ENCODE measurements around the gene CPEB1.

Gene CPEB1

DNA sequence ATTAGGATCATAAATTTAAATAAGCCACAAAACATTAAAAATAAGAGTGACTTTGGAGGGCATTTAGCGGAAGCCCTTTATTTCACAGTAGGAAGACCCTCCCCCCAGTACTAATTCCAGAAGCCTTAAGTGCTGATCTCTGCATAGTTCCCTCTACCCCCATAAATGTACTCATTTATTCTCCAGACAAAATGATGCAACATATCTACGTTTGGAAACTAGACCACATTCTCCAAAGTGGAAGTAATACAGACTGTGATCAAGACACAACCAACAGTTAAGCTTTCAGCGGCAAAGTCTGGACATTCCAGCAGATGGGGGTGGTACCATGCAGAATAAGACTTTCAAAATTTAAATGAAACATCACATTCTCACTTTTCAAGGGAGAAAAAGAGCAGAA lies 62.1 kb downstream of the CPEB1 start:
- no peak for DNase-seq

DNA sequence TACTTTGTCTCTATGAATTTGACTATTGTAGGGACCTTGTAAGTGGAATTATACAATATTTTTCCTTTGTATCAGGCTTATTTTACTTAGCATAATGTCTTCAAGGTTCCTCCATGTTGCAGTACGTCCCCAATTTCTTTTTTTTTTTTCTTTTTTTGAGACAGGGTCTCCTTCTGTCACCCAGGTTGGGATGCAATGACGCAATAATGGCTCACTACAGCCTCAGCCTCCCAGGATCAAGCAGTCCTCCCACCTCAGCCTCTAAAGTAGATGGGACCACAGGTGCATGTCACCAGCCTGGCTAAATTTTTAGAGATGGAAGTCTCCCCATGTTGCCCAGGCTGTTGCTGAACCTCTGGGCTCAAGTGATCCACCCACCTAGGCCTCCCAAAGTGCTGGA lies 66.5 kb downstream of the CPEB1 start:
- no peak for DNase-seq

DNA sequence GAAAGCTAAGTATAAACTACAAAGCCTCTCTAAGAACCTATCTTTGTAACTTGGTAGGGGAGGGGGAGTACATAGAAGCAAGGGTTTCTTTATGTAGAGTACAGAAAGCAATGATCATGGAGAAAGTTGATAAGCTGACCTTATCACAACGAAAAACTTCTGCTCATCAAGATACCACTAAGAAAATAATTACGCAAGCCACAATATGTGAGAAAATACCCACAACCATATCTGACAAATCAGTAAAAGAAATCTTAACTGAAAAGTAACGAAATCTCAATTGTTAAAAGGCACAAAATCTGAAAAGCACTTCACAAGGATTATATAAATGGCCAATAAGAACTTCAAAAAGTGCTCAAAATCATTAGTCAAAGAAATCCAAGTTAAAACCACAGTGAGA lies 71.8 kb downstream of the CPEB1 start:
- no peak for DNase-seq

DNA sequence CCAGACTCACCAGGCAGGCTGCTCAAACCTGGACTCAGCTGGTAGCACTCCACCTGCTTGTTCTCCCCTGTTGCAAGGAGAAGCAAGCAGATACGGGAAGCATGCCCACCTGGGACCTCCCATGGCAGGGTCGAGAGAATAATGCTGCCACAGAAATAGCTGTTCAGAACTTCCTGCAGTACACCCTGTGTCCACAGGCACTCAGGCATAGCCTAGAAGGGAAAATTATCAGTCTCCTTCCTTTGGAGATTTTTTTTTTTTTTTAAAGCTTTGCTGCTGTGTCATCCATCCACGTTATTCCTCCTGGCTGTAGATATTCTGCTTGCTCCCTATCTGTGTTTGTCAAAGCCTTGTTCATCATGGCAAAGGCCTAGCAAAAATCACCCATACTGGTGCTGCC lies 74.2 kb downstream of the CPEB1 start:
- no peak for DNase-seq

DNA sequence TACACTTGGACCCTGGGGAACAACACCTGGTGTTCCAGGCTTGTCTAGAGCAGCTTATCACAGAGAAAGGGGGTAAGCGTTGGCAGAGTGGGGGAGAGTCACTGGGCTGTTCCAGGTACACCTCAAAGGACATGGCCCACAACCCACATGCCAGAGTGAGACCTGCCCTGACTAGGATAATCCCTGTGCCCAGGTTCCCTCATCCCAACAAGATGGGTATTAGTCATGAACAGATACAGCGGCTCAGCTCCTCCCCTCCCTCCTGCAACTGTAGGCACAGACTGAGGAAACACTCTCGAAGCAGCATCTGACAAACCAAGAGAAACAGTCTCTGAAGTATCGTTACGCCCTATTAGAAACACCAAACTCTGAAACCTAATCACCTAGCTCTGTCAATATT lies 74.9 kb downstream of the CPEB1 start:
- DNase-seq: no peak

DNA sequence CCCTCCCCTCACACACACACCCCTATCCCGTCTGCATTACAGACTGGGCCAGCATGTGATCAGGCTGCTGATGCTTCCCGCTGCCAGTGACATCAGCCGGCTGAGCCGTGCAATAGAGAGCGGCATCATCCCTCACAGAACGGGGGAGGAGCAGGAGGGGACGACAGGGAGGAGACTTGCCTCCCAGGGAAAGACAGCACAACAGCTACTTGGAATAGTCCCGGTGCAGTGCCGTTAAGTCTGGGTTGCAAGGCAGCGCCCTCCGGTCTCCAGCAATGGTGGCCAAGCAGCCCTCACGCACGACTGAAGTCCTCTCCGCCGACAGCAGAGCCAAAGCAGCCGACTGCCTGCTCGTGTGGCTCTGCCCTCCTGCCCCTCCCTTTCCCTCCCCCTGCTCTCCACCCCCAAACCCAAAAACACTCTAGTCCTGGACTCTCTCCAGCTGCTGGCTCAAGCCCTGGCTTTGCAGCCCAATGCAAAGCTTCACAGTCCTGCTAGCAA lies 75.4 kb downstream of the CPEB1 start:
- DNase-seq: peak; percentile 1

DNA sequence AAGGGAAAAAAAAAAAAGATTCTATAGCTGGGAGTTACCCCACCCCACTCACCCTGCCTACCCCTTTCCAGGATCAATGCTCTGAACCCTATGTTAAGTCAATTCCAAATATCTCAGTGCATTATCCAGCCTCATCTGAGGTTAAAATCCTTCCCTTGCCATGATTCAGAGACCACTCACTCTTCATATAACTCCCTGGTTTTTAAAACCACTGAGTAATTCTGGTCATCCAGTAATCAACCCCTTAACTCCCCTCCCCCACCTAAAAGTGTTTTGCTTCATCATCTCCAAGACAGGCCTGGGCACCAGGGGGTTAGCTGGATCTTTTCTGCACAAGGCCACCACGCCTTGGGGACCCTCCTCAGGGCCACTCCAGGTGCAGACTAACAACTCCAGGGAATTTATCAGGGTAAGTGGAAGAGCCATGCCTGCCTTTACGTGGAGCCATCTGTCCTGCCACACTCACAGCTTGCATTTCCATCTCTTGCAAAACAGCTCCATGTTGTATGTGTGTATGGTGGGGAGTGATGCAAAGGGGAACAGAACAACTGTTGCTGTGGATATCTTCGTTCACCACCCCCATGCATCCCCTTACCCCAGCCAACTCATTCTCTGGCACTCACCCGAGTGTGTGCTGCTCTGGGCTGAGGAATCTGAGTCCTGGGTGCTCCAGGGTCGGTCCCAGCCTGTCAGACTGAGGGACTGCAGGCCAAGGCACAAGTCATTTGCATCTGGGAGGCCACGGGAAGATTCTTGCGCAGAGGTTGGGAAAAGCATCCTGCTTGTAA lies 76.2 kb downstream of the CPEB1 start:
- DNase-seq: no peak

DNA sequence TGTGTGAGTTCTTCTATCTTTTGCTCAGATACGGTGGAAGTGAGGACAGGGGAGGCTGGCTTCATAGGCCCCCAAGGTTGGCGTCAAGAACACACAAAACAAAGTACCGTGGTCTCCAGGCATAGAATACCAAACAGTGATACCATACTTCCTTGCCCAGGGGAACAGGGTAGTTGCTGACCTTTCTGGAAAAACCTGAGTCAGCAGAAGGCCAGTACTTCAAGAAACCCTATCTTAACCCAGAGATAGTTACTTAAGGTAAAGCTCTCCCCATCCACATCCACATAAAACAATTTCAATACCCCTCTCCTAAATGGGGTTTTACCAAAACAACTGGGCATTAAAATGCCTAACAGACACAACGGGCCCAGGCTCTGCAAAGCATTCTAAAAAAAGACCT lies 77.3 kb downstream of the CPEB1 start:
- no peak for DNase-seq

DNA sequence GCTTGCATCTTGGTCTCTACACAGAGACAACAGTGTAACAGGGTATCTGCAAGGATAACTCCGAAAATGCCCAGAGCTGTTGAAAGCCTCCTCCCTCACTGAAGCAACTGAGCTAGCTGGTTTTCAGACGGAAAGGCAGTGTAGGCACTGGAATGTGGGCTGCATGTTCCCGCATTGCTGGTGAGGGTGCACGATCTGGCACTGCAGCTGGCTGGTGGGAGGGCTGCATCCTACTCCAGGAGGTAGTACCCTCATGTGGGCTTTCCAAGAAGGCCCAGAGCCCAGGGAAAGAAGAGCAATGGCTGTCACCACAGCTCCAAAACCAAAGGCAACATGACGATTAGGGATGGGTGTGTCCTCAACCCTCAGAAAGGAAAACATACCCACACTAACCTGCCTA lies 78.2 kb downstream of the CPEB1 start:
- no peak for DNase-seq

DNA sequence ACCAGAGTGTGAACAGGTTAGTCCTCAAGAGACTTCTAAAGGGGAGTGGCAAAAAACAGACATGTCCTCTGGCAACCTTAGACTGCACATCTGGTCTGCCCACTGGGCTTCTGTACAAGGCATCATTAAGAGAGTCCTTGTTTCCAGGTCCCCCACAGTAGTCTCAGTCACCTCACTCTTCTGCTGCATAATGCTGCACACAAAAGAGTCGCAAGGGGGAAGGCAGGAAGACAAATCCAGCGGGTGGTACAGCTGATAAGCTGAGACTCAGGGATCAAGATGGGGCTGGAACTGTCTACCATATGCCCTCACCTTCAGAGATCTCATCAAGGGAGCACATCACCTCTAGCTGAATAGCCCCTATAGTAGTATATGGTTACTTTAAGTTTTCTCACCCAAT lies 79.5 kb downstream of the CPEB1 start:
- DNase-seq: no peak

DNA sequence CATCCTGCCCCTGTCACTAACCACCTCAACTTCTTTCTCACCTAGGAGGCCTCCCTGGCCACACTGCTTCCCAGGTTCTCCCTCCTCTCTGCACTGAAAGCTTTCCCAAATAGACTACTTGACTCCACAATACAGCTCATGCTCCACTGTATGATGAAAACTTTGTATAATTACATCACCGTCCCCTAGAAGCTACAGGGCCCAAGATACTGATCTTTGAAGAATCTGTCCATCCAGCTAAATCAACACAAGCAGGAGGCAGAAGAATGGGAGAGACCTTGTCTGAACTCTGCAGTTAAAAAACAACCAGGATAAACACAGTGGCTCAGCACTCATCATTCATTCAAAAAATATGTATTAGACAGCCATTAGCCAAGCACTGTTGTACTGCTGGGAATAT lies 80.5 kb downstream of the CPEB1 start:
- DNase-seq: no peak

DNA sequence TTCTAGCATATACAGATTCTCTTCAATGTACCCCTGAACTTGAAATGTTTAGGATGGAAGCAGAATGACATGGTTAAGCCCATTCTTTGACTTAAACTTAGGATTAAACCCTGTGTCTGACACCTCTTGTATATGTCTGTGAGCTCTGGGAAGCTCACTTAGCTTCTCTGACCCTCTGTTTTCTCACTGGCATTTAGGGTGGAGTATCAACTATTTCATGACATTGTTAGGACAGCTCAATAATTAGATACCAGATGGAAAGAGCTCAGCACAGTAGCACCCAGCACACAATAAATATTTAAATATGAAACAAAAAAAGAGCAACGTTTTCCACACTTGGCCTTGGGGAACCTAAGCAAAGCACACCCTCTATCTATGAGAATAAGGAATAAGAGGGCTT lies 88.7 kb downstream of the CPEB1 start:
- no peak for DNase-seq

DNA sequence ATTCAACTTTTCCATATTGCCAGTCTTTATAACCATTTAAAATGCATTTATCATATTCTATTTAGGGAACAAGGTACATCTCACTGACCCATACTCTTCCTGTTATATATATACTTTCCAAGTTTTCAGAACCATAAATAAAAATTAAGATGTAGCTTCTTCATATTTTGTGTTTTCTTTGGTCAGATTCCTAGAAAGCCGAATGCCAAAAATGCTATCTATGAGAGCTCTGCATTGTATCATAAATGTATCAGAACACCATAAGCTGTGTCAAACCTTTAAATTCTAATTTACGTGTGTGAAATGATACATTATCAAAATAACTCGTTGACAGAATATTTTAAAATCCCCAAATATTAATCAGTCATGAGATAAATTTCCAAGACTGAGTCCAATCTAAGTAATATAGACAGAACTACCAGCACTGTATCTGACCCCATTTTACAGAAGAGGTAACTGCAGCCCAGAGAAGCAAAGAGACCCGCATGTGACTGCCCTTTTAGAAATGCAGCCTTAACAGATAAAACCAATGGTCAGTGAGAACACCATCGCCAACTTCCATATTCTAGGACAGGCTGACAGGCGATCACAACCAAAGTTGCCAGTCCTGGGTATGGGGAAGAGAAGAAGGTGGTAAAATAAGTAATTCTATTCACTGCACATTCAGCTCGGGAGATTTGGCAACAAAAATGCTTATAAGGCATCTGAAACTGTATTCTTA lies 90.7 kb downstream of the CPEB1 start:
- no peak for DNase-seq

DNA sequence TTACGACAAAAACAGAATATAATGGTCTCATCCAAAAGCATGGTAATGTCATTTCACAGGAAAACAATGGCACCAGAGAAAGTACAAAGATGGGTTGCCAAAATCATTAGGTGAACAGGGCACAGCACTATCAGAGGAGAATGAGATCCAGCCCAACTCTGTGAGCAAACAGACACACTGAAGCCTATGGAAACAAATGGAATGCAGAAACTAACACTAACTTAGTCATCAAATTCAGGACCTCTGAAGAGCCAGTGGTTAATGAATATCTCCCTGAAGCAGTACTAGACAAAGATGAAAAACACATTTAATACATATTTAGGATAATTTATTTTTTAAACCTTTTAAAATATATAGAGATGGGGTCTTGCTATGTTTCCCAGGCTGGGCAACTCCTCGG lies 92.3 kb downstream of the CPEB1 start:
- no peak for DNase-seq

DNA sequence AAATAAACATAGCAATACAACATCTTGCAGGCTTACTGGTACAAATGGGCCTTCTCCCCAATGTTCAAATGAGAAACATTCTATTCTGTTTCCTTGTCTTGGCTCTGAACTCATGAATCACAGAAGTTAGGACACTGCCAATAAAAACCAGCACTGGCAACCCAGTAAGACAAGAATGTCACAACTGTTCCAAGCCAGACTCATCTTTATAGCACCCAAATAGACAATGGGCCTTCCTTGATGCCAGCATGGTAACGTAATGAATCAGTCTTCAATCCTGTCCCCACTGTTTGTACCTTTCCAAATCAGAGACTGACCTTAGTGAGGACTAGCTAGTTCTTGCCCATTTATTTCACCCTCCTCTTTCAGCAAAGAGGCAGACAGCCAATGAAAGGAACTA lies 92.8 kb downstream of the CPEB1 start:
- no peak for DNase-seq

DNA sequence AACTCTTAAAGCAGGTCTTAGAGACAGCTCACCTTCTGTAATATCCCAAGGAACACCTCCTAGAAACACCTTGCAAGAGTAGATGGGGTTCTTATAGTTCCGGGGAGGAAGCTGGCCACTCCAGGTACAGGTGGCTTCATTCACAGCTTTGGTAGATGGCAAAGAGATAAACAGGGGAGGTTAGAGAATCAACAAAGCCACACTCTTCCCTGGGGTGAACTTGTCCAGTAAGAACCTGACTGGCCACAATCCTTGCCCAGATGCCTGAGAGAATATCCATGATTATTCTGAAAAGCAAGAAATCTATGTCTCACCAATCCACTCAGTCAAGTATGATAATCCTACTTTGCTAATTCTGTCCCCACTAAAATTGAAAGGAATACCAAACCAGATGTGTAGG lies 93.3 kb downstream of the CPEB1 start:
- no peak for DNase-seq

DNA sequence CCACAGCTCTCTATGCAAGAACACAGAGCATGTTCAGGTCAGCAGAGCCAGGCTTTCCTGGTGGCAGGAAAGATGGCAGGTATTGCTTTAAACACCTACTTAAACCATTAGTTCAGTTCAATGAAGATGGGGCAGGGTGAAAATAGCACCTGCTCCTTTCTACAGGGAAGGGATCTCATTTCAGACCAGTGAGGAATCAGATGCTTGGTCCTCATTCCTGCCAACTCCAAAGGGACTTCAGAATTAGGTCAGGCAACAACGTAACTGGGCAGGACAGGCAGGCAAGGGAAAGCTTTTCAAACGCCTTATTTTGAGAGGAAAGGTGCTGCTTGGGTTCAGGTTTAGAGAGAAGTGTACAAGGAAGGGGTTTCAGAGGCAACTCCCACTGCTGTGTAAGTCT lies 94.3 kb downstream of the CPEB1 start:
- DNase-seq: no peak

DNA sequence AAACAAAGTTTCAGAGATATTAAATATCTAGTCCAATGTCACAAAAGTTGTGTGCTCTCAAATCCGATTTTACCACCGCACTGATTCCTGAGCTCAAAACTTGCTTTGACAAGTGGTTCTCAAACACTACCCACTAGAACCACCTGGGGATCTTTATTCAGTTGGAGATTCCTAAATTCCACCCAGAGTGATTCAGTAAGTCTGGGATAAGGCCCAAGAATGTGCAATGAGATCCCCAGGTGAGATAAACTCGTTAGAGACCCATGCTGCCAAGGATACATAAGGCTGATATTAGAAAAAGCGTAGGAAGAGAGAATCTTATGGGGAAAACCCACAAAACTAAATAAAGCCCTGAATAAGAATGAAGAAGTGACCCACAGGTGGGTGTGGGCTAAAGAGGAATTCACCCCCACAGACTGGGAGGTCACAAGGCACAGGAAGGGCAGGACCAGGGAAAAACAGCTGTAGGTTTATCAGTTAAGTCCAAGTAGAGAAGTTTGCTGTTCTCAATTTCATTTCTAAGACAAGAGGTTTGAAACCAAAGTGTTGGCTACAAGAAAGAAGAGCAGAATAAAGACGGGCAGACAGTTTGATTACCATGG lies 95.4 kb downstream of the CPEB1 start:
- DNase-seq: no peak

DNA sequence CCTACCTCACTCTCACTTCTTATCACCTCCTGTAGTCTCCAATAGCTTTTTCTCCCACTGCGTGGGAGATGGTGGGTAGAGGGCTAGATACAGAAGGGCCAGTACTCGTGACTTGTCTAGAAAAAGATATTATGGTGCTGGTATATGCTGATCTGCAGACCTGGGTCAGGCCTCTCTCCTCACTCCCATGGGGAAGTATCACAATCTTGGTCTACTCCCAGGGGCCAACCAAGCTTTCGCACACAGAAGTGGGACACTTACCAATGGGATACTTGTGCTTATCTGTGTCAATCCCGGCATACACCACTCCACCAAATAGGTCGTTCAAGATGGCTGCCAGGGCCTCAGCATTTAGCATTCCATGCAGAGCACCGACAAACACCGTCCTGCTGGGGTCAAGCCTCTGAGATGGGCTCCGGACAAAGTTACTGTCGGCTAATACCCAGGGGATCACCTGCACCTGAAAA lies 97.9 kb downstream of the CPEB1 start:
- DNase-seq: no peak

DNA sequence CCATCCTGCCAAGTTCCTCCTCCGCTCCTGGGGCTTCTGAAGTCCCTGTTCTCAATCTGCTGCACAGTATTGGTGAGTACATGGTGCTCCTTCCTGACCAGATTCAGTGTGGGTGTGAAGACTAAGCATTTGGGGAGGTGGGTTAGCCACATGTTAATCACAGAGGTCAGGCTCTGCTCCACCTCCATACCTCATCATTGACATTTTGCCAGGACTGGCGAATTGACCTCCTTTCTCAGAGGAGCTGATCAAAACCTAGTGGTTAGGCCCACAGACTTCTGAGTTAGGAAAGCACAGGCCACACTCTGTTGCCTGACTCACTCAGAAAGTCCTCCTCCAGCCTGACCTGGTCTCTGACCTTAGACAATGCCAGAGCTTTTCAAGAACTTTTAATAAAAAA lies 98.5 kb downstream of the CPEB1 start:
- no peak for DNase-seq

DNA sequence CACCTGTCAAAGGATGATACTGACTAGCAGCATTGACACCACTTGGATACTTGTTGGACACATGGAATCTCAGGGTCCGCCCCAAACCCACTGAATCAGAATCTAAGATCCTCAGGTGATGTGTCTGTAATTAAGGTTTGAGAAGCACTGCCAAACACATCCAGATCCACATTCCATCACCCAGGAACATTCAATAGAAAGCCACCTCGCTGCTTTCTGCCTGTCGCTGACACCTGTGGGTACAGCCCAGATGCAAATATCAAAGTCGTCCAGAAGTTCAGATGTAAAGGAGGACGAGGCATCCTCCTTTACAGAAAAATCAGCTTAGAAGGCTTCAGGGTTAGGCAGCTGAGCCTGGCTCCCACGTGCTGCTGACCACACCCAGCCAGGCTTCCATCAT lies 101.7 kb downstream of the CPEB1 start:
- no peak for DNase-seq

DNA sequence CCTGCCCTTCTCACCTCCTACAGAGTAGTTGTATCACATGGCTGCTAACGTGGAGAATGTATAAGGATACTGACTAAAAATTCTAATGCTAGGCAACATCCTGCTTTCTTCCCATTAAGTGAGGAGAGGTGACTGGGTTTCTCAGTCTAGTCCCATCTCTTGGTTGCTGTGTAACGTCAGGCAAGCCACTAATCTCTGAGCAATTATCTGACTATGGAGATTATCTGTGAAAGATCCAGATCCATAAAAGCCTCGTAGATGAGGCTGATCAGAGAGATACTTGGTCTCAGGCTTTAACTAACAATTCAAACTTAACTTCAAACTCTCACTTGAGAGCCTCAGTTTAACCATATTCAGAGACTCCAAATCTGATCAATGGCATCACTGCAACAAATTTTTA lies 102.2 kb downstream of the CPEB1 start:
- DNase-seq: no peak

DNA sequence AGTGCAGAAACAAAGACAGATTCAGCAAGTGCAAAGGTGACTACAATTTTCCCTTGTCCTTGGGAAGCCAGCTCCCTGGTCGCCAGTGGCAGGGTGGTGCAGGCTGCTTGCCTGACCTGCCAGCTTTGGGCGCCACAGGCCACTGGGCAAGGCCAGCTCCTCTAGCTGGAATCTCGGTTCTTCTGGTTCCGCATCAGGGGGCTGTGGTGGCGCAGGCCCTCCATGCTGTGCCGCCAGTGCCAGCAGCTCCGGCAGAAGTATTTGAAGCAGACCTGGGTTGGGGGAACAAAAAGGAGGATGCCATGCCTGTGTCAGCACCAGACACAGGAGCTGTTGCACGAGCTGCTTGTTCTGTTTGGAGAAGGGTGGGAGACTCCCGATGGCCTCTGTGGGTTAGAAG lies 102.7 kb downstream of the CPEB1 start:
- no peak for DNase-seq

DNA sequence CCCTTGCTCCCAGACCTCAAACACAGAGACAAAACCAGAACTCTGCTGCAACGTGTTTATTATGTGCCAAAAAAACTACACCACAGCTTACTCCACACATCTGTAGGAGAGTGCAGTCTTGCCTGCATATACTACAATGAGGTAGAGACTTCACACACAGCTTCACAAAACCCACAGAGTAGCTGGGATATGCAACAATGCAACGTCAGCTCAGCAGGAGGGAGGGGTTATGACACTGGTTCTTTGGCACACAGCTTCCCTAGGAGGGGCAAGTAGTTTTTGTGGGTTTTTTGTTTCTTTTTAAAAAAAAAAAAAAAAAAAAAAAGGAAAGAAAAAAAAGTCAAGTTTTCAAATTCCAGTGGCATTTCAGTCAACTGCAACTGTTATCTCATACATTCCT lies 104.0 kb downstream of the CPEB1 start:
- DNase-seq: no peak

All from NCI-H2029 treated with DMSO at 0.1 percent for 48 hours (cell line).